ENCODE measurements around the gene PITX1. TPM values are rescaled to one million over a fixed set of nuclear protein-coding genes. Genes with fewer than 3 reads are reported as not detected.

Gene PITX1
- total and polyA plus RNA-seq, 4 donors = 0.02 TPM; not detected in 3

- Histone ChIP-seq H3K9ac (ENCODE audit: low read depth in 1 of 2, low read length in 2 of 2) (no peak overlapping the region), H3K4me3 (ENCODE audit: low read depth in 1 of 3, low read length in 3 of 3) (no peak overlapping the region), H3K9me3 (ENCODE audit: control insufficient read depth in 4 of 4, low read length in 3 of 4) (peaks cover 0 to 15% (median 5%) of the 10 kb centered on the region in 4 donors), H3K36me3 (ENCODE audit: control insufficient read depth in 4 of 4, insufficient read depth in 3 of 4, low read depth in 1 of 4, low read length in 3 of 4) (no peaks in the 10 kb centered on the region), H3K27me3 (ENCODE audit: control insufficient read depth in 4 of 4, insufficient read depth in 4 of 4, low read length in 3 of 4) (peaks cover 0 to 34% (median 15%) of the 10 kb centered on the region in 4 donors), H3K4me1 (ENCODE audit: control insufficient read depth in 4 of 4, insufficient read depth in 4 of 4, low read length in 3 of 4) (peaks cover 15 to 21% (median 17%) of the 10 kb centered on the region in 4 donors), H3K27ac (ENCODE audit: low read depth in 1 of 2, low read length in 2 of 2) (no peak overlapping the region)
- no peak for DNase-seq (ENCODE audit: low spot score)
- WGBS = 16% methylated on average over 79 of the region's 79 CpGs
- no peak for TF ChIP-seq HNF4G (IDR thresholded peaks at IDR 0.05)
- TF ChIP-seq JUND (IDR thresholded peaks at IDR 0.05) = no peak
- TF ChIP-seq RAD21 (IDR thresholded peaks at IDR 0.05) = no peak
- no peak for TF ChIP-seq FOXA1 (IDR thresholded peaks at IDR 0.05)
- TF ChIP-seq, protein P1, sequence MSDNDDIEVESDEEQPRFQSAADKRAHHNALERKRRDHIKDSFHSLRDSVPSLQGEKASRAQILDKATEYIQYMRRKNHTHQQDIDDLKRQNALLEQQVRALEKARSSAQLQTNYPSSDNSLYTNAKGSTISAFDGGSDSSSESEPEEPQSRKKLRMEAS (IDR thresholded peaks at IDR 0.05) = no peak
- TF ChIP-seq, protein P2, sequence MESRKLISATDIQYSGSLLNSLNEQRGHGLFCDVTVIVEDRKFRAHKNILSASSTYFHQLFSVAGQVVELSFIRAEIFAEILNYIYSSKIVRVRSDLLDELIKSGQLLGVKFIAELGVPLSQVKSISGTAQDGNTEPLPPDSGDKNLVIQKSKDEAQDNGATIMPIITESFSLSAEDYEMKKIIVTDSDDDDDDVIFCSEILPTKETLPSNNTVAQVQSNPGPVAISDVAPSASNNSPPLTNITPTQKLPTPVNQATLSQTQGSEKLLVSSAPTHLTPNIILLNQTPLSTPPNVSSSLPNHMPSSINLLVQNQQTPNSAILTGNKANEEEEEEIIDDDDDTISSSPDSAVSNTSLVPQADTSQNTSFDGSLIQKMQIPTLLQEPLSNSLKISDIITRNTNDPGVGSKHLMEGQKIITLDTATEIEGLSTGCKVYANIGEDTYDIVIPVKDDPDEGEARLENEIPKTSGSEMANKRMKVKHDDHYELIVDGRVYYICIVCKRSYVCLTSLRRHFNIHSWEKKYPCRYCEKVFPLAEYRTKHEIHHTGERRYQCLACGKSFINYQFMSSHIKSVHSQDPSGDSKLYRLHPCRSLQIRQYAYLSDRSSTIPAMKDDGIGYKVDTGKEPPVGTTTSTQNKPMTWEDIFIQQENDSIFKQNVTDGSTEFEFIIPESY (IDR thresholded peaks at IDR 0.05) = no peak
Measured at GRCh38 chr5:135027697-135028615, 6.1 kb downstream of the PITX1 start.

DNA sequence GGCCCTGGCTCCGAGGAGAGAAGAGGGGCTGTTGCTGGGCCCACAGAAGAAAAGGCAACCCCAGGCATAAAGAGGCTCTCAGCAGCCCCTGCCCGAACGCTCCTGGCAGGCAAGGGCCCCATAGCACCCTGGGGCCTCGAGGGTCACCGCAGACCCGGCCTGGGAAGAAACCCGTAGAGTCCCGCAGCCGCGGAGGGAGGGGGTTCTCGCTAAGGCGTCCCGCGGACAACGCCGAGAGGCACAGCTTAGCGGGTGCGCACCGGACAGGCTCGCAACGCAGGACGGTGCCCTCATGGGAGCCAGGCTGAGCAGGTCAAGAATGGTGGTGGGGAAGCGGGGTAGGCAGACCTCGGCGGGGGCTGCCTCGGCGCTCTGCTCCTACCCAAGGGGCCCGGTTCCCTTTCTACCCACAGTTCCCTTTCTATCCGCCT lies 6.7 kb downstream of the PITX1 start:
- Histone ChIP-seq H3K27me3 (ENCODE audit: control insufficient read depth in 4 of 4, insufficient read depth in 4 of 4, low read length in 3 of 4) (peaks cover 0 to 31% (median 12%) of the 10 kb centered on the region in 4 donors), H3K9ac (ENCODE audit: low read depth in 1 of 2, low read length in 2 of 2) (no peak overlapping the region), H3K4me3 (ENCODE audit: low read depth in 1 of 3, low read length in 3 of 3) (no peak overlapping the region), H3K36me3 (ENCODE audit: control insufficient read depth in 4 of 4, insufficient read depth in 3 of 4, low read depth in 1 of 4, low read length in 3 of 4) (no peaks in the 10 kb centered on the region), H3K9me3 (ENCODE audit: control insufficient read depth in 4 of 4, low read length in 3 of 4) (peaks cover 0 to 15% (median 5%) of the 10 kb centered on the region in 4 donors), H3K4me1 (ENCODE audit: control insufficient read depth in 4 of 4, insufficient read depth in 4 of 4, low read length in 3 of 4) (peaks cover 12 to 18% (median 14%) of the 10 kb centered on the region in 4 donors), H3K27ac (ENCODE audit: low read depth in 1 of 2, low read length in 2 of 2) (no peak overlapping the region)
- no peak for DNase-seq (ENCODE audit: low spot score)
- WGBS = 27% methylated on average over 29 of the region's 29 CpGs
- TF ChIP-seq, protein P3, sequence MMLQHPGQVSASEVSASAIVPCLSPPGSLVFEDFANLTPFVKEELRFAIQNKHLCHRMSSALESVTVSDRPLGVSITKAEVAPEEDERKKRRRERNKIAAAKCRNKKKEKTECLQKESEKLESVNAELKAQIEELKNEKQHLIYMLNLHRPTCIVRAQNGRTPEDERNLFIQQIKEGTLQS (IDR thresholded peaks at IDR 0.05) = no peak
- TF ChIP-seq CTCF (IDR thresholded peaks at IDR 0.05; ENCODE audit: low read depth, low read length, missing input control) (no peak), HNF4G (IDR thresholded peaks at IDR 0.05) (no peak), FOXA2 (IDR thresholded peaks at IDR 0.05) (no peak), HNF4A (conservative IDR thresholded peaks at IDR 0.05) (no peak), NR2F2 (IDR thresholded peaks at IDR 0.05) (no peak), RXRA (IDR thresholded peaks at IDR 0.05) (no peak), TAF1 (conservative IDR thresholded peaks at IDR 0.05) (no peak), REST (IDR thresholded peaks at IDR 0.05) (no peak), SP1 (IDR thresholded peaks at IDR 0.05) (no peak), RAD21 (IDR thresholded peaks at IDR 0.05) (no peak), YY1 (IDR thresholded peaks at IDR 0.05) (no peak), FOXA1 (IDR thresholded peaks at IDR 0.05) (no peak)
- TF ChIP-seq, protein P2 (IDR thresholded peaks at IDR 0.05) = no peak
- TF ChIP-seq, protein P1 (IDR thresholded peaks at IDR 0.05) = no peak

All from liver (tissue), 9 donors.